DND-41 (cell line): ENCODE results near the gene NUDT22.

Experiments used
- ATAC-seq: fragments of 200-7000 bp; cut with Tn5 transposase; 3 replicates; pipeline ENCODE4 v1.9.1; 2021; ENCODE audit warnings: low read depth; ENCODE audit not compliant: insufficient read depth
- DNase-seq: peaks from one replicate; pipeline ENCODE4 v3.0.0-alpha.2; 2020
- H2AFZ ChIP-seq: 2 replicates; pipeline ENCODE4 v1.6.0; 2012; ENCODE audit warnings: low read depth, low read length
- H3K27ac ChIP-seq: 2 replicates; pipeline ENCODE4 v1.5.1; 2012; ENCODE audit warnings: low read length, inconsistent platforms
- H3K27me3 ChIP-seq: fragments of 200-600 bp; sonication (generic); 2 replicates; pipeline ENCODE4 v1.6.0; 2012; ENCODE audit warnings: low read length, mild to moderate bottlenecking, inconsistent platforms; ENCODE audit not compliant: insufficient read depth, poor library complexity
- H3K36me3 ChIP-seq: 2 replicates; pipeline ENCODE4 v1.5.1; 2012; ENCODE audit warnings: low read length, inconsistent platforms; ENCODE audit not compliant: insufficient read depth
- H3K4me1 ChIP-seq: 2 replicates; pipeline ENCODE4 v1.5.1; 2012; ENCODE audit warnings: mild to moderate bottlenecking, low read length; ENCODE audit not compliant: insufficient read depth
- H3K4me2 ChIP-seq: 2 replicates; pipeline ENCODE4 v1.6.0; 2012; ENCODE audit warnings: mild to moderate bottlenecking, moderate library complexity, low read length, inconsistent platforms; ENCODE audit not compliant: insufficient read depth
- H3K4me3 ChIP-seq, 2 experiments: fragments of 200-600 bp in 1 of 2; shearing (Covaris generic) in 1 of 2; 2 replicates each; pipeline ENCODE4 v1.5.1; 2012 to 2016; ENCODE audit warnings: inconsistent platforms in 2 of 2, low read length in 2 of 2, mild to moderate bottlenecking in 2 of 2, low read depth in 1 of 2, moderate library complexity in 1 of 2
- H3K79me2 ChIP-seq: 2 replicates; pipeline ENCODE4 v1.6.0; 2012; ENCODE audit warnings: low read length, inconsistent platforms; ENCODE audit not compliant: insufficient read depth
- H3K9ac ChIP-seq: 2 replicates; pipeline ENCODE4 v1.6.0; 2012; ENCODE audit warnings: low read depth, mild to moderate bottlenecking, inconsistent platforms, low read length, moderate library complexity
- H3K9me3 ChIP-seq: 2 replicates; pipeline ENCODE4 v1.5.1; 2012; ENCODE audit warnings: low read length, moderate library complexity, mild to moderate bottlenecking, inconsistent platforms; ENCODE audit not compliant: insufficient read depth, severe bottlenecking
- H4K20me1 ChIP-seq: 2 replicates; pipeline ENCODE4 v1.6.0; 2012; ENCODE audit warnings: low read length; ENCODE audit not compliant: insufficient read depth
- EZH2 ChIP-seq: IDR thresholded peaks from 3 replicates; pipeline ENCODE4 v1.6.1; 2012; ENCODE audit warnings: borderline replicate concordance, low read depth, mild to moderate bottlenecking, moderate library complexity, low read length, inconsistent platforms; ENCODE audit not compliant: severe bottlenecking
- TF ChIP-seq, protein P1 (sequence below): IDR thresholded peaks from 2 replicates; pipeline ENCODE4 v1.5.1; 2012; ENCODE audit warnings: borderline replicate concordance, low read length, moderate library complexity, mild to moderate bottlenecking; ENCODE audit not compliant: poor library complexity, severe bottlenecking; ENCODE audit errors: extremely low read depth

The NUDT22 gene

DNA sequence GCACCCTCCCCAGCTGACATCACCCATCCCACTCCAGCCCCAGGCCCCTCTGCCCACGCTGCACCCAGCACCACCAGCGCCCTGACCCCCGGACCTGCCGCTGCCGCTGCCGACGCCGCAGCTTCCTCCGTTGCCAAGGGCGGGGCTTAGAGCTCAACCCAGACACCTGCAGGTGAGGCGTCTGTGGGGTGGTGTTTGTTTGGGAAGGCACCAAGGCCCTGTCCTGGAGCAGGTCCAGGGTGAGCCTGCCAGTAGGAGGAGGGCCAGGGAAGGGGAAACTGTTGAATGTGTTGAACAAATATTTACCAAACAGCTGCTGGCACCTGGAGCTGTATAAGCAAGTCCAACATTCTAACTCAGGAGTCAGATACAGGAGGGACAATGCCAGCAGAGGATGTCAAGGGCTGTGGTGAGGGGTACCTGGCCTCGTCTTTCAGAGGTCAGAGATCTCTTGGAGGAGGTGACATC is 11.4 kb downstream of the NUDT22 start:
- Histone ChIP-seq H3K9ac (no peak overlapping the region), H3K9me3 (no peaks in the 10 kb centered on the region), H3K27ac (no peak overlapping the region), H3K4me3 (no peak overlapping the region), H3K36me3 (peaks cover 41% of the 10 kb centered on the region), H3K4me2 (no peak overlapping the region), H3K4me1 (peaks cover 51% of the 10 kb centered on the region), H2AFZ (no peak overlapping the region), H3K27me3 (no peaks in the 10 kb centered on the region), H4K20me1 (peaks cover 19% of the 10 kb centered on the region), H3K79me2 (peaks cover 28% of the 10 kb centered on the region)
- DNase-seq (no peak), ATAC-seq (no peak)
- no peak for TF ChIP-seq EZH2
- TF ChIP-seq, protein P1, sequence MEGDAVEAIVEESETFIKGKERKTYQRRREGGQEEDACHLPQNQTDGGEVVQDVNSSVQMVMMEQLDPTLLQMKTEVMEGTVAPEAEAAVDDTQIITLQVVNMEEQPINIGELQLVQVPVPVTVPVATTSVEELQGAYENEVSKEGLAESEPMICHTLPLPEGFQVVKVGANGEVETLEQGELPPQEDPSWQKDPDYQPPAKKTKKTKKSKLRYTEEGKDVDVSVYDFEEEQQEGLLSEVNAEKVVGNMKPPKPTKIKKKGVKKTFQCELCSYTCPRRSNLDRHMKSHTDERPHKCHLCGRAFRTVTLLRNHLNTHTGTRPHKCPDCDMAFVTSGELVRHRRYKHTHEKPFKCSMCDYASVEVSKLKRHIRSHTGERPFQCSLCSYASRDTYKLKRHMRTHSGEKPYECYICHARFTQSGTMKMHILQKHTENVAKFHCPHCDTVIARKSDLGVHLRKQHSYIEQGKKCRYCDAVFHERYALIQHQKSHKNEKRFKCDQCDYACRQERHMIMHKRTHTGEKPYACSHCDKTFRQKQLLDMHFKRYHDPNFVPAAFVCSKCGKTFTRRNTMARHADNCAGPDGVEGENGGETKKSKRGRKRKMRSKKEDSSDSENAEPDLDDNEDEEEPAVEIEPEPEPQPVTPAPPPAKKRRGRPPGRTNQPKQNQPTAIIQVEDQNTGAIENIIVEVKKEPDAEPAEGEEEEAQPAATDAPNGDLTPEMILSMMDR = no peak

DNA sequence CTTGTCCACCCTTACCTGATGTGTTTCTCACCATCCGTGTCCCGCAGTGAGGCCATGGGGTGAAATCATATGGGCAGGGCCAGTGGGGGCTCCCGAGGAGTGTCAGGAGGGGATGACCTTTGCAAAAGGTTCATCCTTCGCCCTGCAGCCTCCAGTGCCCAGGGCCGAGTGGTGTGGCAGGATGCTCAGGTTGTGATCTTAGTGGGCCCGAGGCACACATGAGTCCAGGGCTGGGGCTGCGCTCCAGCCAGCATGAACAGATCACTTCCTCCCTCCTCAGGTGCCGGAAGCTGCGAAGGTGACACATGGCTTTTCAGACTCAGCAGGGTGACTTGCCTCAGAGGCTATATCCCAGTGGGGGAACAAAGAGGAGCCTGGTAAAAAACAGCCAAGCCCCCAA is 12.0 kb downstream of the NUDT22 start:
- no peak overlapping the region; the same call in 1 of the 2 replicates for H3K27ac ChIP-seq
- peaks cover 45% of the 10 kb centered on the region for H3K36me3 ChIP-seq
- H4K20me1 ChIP-seq = peaks cover 22% of the 10 kb centered on the region
- no peak overlapping the region for H2AFZ ChIP-seq
- H3K4me3 ChIP-seq = no peak overlapping the region
- H3K9ac ChIP-seq = no peak overlapping the region
- TF ChIP-seq EZH2 = no peak
- TF ChIP-seq, protein P1 = no peak
- ATAC-seq = no peak
- peaks cover 33% of the 10 kb centered on the region for H3K79me2 ChIP-seq
- H3K4me2 ChIP-seq = no peak overlapping the region
- H3K27me3 ChIP-seq = no peaks in the 10 kb centered on the region
- H3K4me1 ChIP-seq = peaks cover 53% of the 10 kb centered on the region
- DNase-seq = no peak
- no peaks in the 10 kb centered on the region for H3K9me3 ChIP-seq

DNA sequence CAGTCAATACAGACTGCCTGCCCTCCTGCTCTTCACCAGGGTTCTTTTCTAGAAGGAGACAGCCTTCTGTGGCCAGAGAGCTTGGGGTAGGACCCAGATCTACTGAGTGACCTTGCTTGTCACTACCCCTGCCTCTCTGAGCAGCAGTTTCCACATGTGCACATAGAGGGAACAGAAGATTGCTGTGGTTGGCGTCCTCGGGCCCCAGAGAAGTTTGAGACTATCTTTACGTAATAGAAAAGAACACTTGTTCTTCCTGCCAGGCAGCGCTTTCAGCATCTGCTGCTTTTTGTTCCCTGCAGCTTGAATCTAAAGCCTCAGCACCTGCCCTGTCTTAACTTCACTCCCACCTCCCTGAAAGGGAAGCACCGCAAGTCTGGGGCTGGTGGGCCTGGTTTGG is 12.9 kb downstream of the NUDT22 start:
- peaks cover 55% of the 10 kb centered on the region for H3K4me1 ChIP-seq
- H2AFZ ChIP-seq = no peak overlapping the region
- H3K79me2 ChIP-seq = peaks cover 41% of the 10 kb centered on the region
- DNase-seq (no peak), ATAC-seq (no peak)
- H4K20me1 ChIP-seq = peaks cover 30% of the 10 kb centered on the region
- no peaks in the 10 kb centered on the region for H3K9me3 ChIP-seq
- 0 out of 2 replicates have a peak overlapping the region, but pooled peaks have one; percentile 5 for H3K9ac ChIP-seq
- TF ChIP-seq, protein P1 = no peak
- no peak for TF ChIP-seq EZH2
- H3K27me3 ChIP-seq = no peaks in the 10 kb centered on the region
- peaks cover 54% of the 10 kb centered on the region for H3K36me3 ChIP-seq
- H3K4me3 ChIP-seq = no peak overlapping the region
- no peak overlapping the region for H3K27ac ChIP-seq
- H3K4me2 ChIP-seq = no peak overlapping the region
